Measurements from ENCODE around the gene CEP128. TPM values are rescaled to one million over a fixed set of nuclear protein-coding genes. Genes with fewer than 3 reads are reported as not detected.

Gene CEP128
- total and polyA plus RNA-seq, 3 donors from 2014 or later = 8.5 to 30.9 (median 15.3) TPM

DNA sequence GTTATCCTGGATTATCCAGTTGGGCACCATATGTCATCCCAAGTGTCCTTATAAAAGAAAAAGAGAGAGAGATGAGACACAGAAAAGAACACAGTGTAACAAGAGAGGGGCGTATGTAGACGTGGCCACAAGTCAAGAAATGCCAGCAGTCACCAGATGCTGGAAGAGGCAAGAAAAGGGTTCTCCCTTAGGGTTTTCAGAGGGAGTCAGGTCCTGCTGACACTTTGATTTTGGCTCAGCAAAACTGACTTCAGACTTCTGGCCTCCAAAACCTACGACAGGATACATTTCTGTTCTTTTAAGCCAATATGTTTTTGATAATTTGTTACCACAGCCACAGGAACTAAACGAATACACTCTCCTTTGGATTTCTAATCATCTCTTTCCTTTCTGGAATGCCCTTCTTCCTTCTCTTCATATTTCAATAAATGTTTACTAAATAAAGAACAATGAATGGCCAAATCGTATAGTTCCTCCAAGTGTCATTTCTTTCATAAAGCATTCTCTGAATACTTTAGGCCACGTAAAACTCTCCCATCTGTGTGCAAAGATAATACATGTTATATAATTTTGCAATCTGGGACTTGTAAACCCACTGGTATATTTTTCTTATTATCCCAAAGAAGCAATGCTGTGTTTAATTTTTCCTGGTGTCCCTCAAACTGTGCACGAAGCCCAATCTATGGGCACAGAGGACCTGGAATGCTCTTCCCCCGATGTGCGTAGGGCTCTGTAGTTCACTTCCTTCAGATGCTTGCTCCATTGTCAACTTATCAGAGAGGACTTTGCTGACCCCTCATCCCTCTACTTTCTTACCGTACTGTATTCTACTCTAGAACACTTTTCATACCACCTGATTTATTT is 303.6 kb downstream of the CEP128 start:
- Histone ChIP-seq H3K9me3 (no peaks in the 10 kb centered on the region), H3K36me3 (ENCODE audit: low read depth, missing control alignments) (no peaks in the 10 kb centered on the region), H3K27ac (no peak overlapping the region), H3K4me1 (no peaks in the 10 kb centered on the region), H3K27me3 (no peaks in the 10 kb centered on the region), H3K4me3 (no peak overlapping the region)
- no peak for TF ChIP-seq POLR2A (IDR thresholded peaks at IDR 0.05)
- TF ChIP-seq, protein P1, sequence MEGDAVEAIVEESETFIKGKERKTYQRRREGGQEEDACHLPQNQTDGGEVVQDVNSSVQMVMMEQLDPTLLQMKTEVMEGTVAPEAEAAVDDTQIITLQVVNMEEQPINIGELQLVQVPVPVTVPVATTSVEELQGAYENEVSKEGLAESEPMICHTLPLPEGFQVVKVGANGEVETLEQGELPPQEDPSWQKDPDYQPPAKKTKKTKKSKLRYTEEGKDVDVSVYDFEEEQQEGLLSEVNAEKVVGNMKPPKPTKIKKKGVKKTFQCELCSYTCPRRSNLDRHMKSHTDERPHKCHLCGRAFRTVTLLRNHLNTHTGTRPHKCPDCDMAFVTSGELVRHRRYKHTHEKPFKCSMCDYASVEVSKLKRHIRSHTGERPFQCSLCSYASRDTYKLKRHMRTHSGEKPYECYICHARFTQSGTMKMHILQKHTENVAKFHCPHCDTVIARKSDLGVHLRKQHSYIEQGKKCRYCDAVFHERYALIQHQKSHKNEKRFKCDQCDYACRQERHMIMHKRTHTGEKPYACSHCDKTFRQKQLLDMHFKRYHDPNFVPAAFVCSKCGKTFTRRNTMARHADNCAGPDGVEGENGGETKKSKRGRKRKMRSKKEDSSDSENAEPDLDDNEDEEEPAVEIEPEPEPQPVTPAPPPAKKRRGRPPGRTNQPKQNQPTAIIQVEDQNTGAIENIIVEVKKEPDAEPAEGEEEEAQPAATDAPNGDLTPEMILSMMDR (IDR thresholded peaks at IDR 0.05) = no peak
- no peak for DNase-seq
- intact Hi-C loops (cut with DNase I; ENCODE audit: low total_unique reads) = no loop called here
- WGBS, 2 donors = 68 to 70% methylated on average over 10 of the region's 10 CpGs

DNA sequence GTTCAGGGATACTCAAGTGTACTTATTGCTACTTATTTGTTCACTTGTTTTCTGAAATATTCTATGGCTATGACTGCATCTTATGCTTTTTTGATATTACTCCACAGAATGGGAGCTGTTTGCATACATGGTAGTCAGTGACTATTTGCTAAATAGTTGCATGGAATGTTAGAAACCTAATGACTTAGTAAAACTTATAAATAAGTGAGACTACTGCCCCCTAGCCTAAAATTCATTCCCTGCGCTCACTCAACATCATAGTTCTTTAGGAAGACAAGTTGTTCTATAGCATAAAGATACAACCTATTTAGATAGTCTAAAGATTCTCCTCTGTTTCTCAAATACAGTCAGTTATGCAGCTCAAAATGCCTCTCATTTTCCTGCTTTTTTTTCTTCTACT is 305.5 kb downstream of the CEP128 start:
- no peak for DNase-seq
- WGBS, 2 donors = 87 to 91% methylated on average over 1 of the region's 1 CpG
- intact Hi-C loops (cut with DNase I; ENCODE audit: low total_unique reads) = no loop called here

DNA sequence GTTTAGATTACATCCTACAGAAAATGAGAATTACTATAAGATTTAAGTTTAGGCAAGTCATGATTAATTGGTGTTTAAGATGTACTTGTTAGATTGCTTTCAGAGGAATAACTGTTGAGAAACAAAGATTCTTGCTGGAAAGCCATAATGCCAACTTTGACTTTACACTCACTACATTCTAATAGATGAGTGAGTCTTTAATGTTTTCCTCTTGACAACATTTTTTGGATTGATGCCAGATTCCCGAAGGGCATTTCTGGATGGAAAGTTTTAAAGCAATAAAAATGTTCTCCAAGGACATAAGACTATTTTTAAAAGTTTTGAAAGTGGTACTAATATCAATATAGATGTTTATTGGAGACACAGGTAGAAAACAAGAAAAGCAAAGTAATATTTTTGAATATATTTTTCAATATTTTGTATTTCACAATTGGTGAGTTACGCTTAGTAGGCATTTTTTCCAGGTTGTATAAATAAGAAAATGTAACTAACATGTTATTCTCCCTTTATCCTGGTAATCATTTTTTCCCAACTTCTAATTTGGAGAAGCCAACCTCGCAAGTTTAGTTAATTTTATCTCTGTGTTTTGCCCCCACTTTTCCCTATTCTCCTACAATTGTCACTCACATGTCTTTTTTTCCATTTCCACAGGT is 307.3 kb downstream of the CEP128 start:
- Histone ChIP-seq H3K4me3 (no peak overlapping the region), H3K27me3 (no peaks in the 10 kb centered on the region), H3K4me1 (no peaks in the 10 kb centered on the region), H3K27ac (no peak overlapping the region), H3K36me3 (ENCODE audit: low read depth, missing control alignments) (no peaks in the 10 kb centered on the region), H3K9me3 (no peaks in the 10 kb centered on the region)
- WGBS, 2 donors = 68 to 73% methylated on average over 3 of the region's 3 CpGs
- DNase-seq = no peak
- TF ChIP-seq POLR2A (IDR thresholded peaks at IDR 0.05) = no peak
- TF ChIP-seq, protein P1 (IDR thresholded peaks at IDR 0.05) = no peak
- intact Hi-C loops (cut with DNase I; ENCODE audit: low total_unique reads) = no loop called here

More for the DNA sequence above, 305.5 kb downstream of the CEP128 start:
- TF ChIP-seq, protein P1 (IDR thresholded peaks at IDR 0.05) = peak in 1 of 3 experiments; percentile 13
- no peak for TF ChIP-seq POLR2A (IDR thresholded peaks at IDR 0.05)
- Histone ChIP-seq H3K9me3 (no peaks in the 10 kb centered on the region), H3K27me3 (no peaks in the 10 kb centered on the region), H3K36me3 (ENCODE audit: low read depth, missing control alignments) (no peaks in the 10 kb centered on the region), H3K4me3 (no peak overlapping the region), H3K4me1 (no peaks in the 10 kb centered on the region), H3K27ac (no peak overlapping the region)

DNA sequence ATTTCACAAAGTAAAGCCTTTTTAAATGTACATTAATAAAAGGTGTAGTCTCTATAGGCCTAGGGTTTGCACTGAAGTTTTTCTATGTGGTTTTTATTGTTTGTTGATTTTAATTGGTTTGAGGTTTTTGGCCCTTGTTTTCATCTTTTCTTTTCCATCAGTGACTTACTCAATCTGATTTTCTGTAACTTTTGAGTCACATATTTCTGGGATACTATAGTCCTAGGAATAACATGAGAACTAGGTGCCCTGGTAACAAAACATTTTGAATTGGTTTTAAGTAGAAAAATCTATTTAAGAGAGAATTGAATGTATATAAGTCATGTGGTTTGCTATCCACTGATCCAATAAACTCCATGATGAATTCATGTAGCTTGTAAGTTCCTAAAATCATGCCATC is 311.9 kb downstream of the CEP128 start:
- TF ChIP-seq, protein P1 (IDR thresholded peaks at IDR 0.05) = no peak
- no peak for TF ChIP-seq POLR2A (IDR thresholded peaks at IDR 0.05)
- Histone ChIP-seq H3K36me3 (ENCODE audit: low read depth, missing control alignments) (no peaks in the 10 kb centered on the region), H3K27ac (no peak overlapping the region), H3K27me3 (no peaks in the 10 kb centered on the region), H3K4me1 (no peaks in the 10 kb centered on the region), H3K4me3 (no peak overlapping the region), H3K9me3 (no peaks in the 10 kb centered on the region)
- intact Hi-C loops (cut with DNase I; ENCODE audit: low total_unique reads) = no loop called here
- no peak for DNase-seq
